ENCODE data around the gene RNU5B-1.
"Not testable (repeated sequence)": the region's sequence is repeated elsewhere in the genome, so short reads cannot be mapped to it uniquely, and the experiment has no call there.

Gene RNU5B-1

DNA sequence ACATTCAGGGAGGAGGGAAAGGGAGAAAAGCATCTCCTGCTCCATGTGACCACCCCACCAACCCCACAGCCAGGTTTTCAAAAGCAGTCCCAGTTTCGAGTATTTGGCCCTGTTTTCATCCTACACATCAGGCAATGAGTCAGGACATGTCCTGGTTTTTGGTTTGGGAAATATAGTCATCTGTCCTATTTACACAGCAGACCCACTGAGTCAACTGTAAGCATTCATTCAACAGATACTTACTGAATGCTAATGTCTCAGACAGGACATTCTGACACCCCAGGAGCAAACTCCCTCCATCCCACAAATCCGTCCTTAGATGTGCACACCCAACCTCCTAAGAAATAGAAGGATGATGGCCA is 40.4 kb downstream of the RNU5B-1 start:
- TF ChIP-seq, protein P1, sequence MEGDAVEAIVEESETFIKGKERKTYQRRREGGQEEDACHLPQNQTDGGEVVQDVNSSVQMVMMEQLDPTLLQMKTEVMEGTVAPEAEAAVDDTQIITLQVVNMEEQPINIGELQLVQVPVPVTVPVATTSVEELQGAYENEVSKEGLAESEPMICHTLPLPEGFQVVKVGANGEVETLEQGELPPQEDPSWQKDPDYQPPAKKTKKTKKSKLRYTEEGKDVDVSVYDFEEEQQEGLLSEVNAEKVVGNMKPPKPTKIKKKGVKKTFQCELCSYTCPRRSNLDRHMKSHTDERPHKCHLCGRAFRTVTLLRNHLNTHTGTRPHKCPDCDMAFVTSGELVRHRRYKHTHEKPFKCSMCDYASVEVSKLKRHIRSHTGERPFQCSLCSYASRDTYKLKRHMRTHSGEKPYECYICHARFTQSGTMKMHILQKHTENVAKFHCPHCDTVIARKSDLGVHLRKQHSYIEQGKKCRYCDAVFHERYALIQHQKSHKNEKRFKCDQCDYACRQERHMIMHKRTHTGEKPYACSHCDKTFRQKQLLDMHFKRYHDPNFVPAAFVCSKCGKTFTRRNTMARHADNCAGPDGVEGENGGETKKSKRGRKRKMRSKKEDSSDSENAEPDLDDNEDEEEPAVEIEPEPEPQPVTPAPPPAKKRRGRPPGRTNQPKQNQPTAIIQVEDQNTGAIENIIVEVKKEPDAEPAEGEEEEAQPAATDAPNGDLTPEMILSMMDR (IDR thresholded peaks at IDR 0.05; ENCODE audit: low read depth, low read length): no peak

DNA sequence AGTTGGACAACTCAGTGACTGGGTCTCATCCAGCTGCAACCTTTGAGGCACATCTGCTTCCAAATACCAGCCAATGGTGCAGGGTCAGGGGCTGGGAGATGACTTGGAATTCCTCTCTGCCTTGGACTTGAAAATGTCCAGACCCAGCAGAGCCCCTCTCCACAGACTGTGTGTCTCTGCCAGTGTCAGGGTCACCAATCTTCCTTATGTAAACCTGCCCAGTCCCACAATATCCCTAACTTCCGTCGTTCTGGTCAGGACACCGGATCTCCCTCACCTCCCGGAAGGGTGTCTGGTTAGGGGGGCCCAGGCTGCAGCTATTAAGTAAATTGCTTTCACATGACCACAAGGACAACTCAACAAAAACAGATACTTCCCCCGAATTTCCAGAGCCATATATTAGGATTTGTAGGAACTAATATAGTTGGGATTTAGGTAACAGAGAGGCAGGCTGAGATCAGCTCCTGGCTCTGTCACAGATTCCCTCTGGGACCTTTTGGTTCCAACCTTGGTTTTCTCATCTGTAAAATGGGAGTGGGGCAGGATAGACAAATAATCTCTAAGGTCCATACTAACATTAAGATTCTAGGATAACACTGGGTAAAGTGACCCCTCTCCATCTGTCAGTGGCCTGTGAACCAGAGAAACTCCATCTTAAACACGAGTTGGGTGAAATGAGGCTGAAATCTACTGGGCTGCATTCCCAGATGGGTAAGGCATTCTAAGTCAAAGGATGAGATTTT is 42.5 kb downstream of the RNU5B-1 start:
- DNase-seq (ENCODE audit: extremely low read depth, low read depth): no peak
- TF ChIP-seq, protein P1 (IDR thresholded peaks at IDR 0.05; ENCODE audit: low read depth, low read length): no peak

More for the DNA sequence above, 40.4 kb downstream of the RNU5B-1 start:
- no peak for DNase-seq (ENCODE audit: extremely low read depth, low read depth)

DNA sequence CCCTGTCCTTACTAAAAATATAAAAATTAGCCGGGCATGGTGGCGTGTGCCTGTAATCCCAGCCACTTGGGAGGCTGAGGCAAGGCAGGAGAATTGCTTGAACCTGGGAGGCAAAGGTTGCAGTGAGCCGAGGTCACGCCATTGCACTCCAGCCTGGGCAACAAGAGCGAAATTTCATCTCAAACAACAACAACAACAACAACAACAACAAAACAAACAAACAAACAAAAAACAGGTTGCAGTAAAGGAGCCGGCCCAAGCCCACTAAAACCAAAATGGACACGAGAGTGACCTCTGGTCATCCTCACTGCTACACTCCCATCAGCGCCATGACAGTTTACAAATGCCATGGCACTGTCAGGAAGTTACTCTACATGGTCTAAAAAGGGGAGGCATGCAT is 43.3 kb downstream of the RNU5B-1 start:
- DNase-seq (ENCODE audit: extremely low read depth, low read depth): not testable (repeated sequence)

DNA sequence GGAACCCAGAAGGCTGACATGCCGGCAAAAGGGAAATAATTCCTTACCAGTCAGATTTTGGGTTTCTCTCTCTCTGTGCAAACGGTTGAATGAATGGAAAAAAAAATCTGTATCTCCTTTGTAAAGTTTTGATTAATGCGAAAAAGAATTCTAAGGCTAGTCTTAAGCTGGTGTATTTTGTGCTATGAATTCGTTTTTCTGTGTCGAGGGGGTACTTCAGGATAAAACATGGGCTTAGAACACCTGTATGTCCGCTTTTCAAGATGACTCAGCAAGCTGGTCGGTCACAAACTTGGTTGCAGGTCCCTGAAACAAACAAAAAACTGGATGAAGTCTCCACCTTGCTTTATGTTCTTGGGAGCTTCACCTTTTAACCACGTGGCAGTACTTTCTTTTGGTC is 44.9 kb downstream of the RNU5B-1 start:
- DNase-seq (ENCODE audit: extremely low read depth, low read depth): no peak
- TF ChIP-seq, protein P1 (IDR thresholded peaks at IDR 0.05; ENCODE audit: low read depth, low read length): no peak

DNA sequence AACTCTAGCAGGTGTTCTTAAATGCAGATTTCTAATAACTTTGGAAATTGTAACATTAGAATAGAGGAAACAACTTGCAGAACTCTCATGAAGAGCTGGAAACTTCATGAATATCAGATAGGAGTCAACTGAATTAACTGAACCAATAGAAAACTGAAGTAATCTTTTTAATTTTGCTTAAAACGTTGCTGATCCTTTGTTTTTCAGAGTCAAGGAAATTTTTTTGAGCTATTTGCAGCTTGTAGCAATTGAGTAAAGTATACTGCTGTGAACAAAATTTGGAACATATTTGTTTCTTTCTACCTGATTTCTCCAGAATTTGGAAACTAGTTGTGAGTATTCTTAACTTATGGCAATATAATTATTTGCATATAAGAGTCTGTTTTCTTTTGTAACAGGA is 47.5 kb downstream of the RNU5B-1 start:
- not testable (repeated sequence) for DNase-seq (ENCODE audit: extremely low read depth, low read depth)

All from AG09319 (cell line).